Osteoblast (primary cell): ENCODE results near the gene CAPZA2. TPM values are rescaled to one million over a fixed set of nuclear protein-coding genes. Genes with fewer than 3 reads are reported as not detected.

Experiments used
- DNase-seq: peaks from one replicate; pipeline ENCODE4 v3.0.0; 2011; ENCODE audit warnings: low spot score, mixed read lengths; ENCODE audit not compliant: insufficient read length; ENCODE audit errors: missing footprints
- H2AFZ ChIP-seq: 2 replicates; pipeline ENCODE4 v1.6.0; 2011; ENCODE audit warnings: mild to moderate bottlenecking, low read length
- H3K27ac ChIP-seq: 2 replicates; pipeline ENCODE4 v1.5.1; 2011; ENCODE audit warnings: mild to moderate bottlenecking, low read depth, low read length, moderate library complexity
- H3K27me3 ChIP-seq: 2 replicates; pipeline ENCODE4 v1.6.0; 2012; ENCODE audit warnings: mild to moderate bottlenecking, control low read depth, inconsistent platforms, low read length, moderate library complexity; ENCODE audit not compliant: insufficient read depth
- H3K36me3 ChIP-seq: 2 replicates; pipeline ENCODE4 v1.5.1; 2011; ENCODE audit warnings: mild to moderate bottlenecking, low read length, control low read depth, moderate library complexity; ENCODE audit not compliant: insufficient read depth
- H3K4me1 ChIP-seq: 2 replicates; pipeline ENCODE4 v1.5.1; 2011; ENCODE audit warnings: mild to moderate bottlenecking, low read length, control low read depth, moderate library complexity; ENCODE audit not compliant: insufficient read depth
- H3K4me2 ChIP-seq: 2 replicates; pipeline ENCODE4 v1.6.0; 2011; ENCODE audit warnings: mild to moderate bottlenecking, low read length; ENCODE audit not compliant: insufficient read depth
- H3K4me3 ChIP-seq: fragments of 200-600 bp; sonication (generic); 3 replicates; pipeline ENCODE4 v1.5.1; 2012; ENCODE audit warnings: mild to moderate bottlenecking, low read length, inconsistent platforms; ENCODE audit not compliant: insufficient read depth
- H3K79me2 ChIP-seq: 2 replicates; pipeline ENCODE4 v1.6.0; 2012; ENCODE audit warnings: mild to moderate bottlenecking, low read length, control low read depth, inconsistent platforms; ENCODE audit not compliant: insufficient read depth
- H3K9me3 ChIP-seq: 2 replicates; pipeline ENCODE4 v1.5.1; 2011; ENCODE audit warnings: low read depth, low read length, control low read depth
- H4K20me1 ChIP-seq: 2 replicates; pipeline ENCODE4 v1.6.0; 2012; ENCODE audit warnings: mild to moderate bottlenecking, low read length, control low read depth; ENCODE audit not compliant: insufficient read depth
- total RNA-seq: library from RNA; depleted of rRNA; stranded (reverse); fragments of >200 nt; gene quantifications from 2 replicates; pipeline ENCODE4 v1.2.3, GENCODE V29; 2012
- TF ChIP-seq, protein P1 (sequence below): IDR thresholded peaks from 2 replicates; pipeline ENCODE4 v1.5.1; 2011; ENCODE audit warnings: mild to moderate bottlenecking, low read depth, low read length, moderate library complexity; ENCODE audit errors: extremely low read depth

Gene CAPZA2
- total RNA-seq, 1 donor, result 173 TPM

DNA sequence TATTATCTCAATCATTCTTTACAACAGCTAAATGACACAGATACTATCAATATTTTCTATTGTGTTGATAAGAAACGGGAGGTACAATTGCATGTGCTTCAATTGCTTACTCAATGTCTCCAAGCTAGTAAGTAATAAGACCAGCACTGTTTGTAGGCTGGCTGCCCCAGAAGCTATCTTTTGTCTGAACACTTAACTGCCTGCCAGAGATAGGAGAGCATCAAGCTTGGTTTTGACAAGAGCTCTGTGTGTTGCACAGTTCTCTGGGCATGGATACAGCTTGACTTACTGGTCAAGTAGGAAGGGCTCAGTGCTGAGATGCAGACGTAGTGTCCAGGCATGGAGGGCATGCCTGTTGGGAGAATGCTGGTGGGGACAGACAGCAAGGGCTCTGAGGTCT lies 26.3 kb upstream of the CAPZA2 start:
- DNase-seq, result no peak
- H3K4me3 ChIP-seq, result no peak overlapping the region
- H2AFZ ChIP-seq, result no peak overlapping the region
- no peaks in the 10 kb centered on the region for H3K4me1 ChIP-seq
- TF ChIP-seq, protein P1, sequence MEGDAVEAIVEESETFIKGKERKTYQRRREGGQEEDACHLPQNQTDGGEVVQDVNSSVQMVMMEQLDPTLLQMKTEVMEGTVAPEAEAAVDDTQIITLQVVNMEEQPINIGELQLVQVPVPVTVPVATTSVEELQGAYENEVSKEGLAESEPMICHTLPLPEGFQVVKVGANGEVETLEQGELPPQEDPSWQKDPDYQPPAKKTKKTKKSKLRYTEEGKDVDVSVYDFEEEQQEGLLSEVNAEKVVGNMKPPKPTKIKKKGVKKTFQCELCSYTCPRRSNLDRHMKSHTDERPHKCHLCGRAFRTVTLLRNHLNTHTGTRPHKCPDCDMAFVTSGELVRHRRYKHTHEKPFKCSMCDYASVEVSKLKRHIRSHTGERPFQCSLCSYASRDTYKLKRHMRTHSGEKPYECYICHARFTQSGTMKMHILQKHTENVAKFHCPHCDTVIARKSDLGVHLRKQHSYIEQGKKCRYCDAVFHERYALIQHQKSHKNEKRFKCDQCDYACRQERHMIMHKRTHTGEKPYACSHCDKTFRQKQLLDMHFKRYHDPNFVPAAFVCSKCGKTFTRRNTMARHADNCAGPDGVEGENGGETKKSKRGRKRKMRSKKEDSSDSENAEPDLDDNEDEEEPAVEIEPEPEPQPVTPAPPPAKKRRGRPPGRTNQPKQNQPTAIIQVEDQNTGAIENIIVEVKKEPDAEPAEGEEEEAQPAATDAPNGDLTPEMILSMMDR, result no peak
- H3K36me3 ChIP-seq, result no peaks in the 10 kb centered on the region
- no peaks in the 10 kb centered on the region for H4K20me1 ChIP-seq
- no peaks in the 10 kb centered on the region for H3K9me3 ChIP-seq
- no peak overlapping the region for H3K4me2 ChIP-seq
- no peak overlapping the region for H3K27ac ChIP-seq
- no peaks in the 10 kb centered on the region for H3K27me3 ChIP-seq
- no peaks in the 10 kb centered on the region for H3K79me2 ChIP-seq

DNA sequence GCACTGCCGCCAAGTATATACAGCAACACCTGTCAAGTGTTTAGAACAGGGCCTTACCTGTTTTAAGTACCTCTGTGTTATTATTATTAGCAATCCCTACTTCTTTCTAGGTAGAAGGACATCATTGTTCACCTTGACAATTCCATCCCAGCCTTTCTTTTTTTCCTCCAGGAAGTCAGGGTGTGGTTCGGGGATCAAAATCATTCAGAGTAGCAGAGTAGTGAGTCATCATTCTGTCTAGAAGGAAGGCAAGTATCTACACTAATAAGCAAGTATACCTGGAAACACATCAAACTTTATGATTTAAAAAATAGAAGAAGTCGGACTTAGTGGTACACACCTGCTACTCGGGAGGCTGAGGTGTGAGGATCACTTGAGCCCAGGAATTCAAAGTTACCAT lies 25.5 kb upstream of the CAPZA2 start:
- no peaks in the 10 kb centered on the region for H3K4me1 ChIP-seq
- no peak overlapping the region for H3K4me3 ChIP-seq
- no peak for DNase-seq
- H3K27ac ChIP-seq, result no peak overlapping the region
- H3K4me2 ChIP-seq, result no peak overlapping the region
- no peaks in the 10 kb centered on the region for H3K27me3 ChIP-seq
- no peak overlapping the region for H2AFZ ChIP-seq
- TF ChIP-seq, protein P1, result no peak
- no peaks in the 10 kb centered on the region for H3K9me3 ChIP-seq
- no peaks in the 10 kb centered on the region for H3K79me2 ChIP-seq
- no peaks in the 10 kb centered on the region for H4K20me1 ChIP-seq
- no peaks in the 10 kb centered on the region for H3K36me3 ChIP-seq

DNA sequence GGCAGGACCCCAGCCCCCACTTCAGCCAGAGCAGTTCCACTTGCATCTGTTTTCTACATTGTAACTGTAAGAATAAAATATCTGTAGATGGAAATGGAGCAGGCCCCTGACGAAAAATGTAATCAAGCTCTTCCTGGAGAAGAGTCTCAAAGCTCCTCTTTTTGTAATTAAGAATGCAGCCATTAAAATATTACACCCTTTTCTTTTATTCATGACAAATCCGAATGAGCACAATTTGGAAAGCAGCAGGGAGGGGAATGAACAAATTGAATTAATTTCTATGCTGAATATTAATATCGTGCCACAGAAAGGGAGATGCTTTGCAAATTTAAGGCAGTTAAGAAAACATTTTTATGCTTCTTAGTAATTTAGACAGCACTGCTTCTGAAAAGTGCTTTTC lies 24.8 kb upstream of the CAPZA2 start:
- Histone ChIP-seq H3K4me3 (no peak overlapping the region), H3K4me1 (no peaks in the 10 kb centered on the region), H3K79me2 (no peaks in the 10 kb centered on the region), H3K4me2 (no peak overlapping the region), H3K36me3 (no peaks in the 10 kb centered on the region), H2AFZ (no peak overlapping the region), H4K20me1 (no peaks in the 10 kb centered on the region), H3K27me3 (no peaks in the 10 kb centered on the region), H3K27ac (no peak overlapping the region), H3K9me3 (no peaks in the 10 kb centered on the region)
- TF ChIP-seq, protein P1, result no peak
- DNase-seq, result no peak

DNA sequence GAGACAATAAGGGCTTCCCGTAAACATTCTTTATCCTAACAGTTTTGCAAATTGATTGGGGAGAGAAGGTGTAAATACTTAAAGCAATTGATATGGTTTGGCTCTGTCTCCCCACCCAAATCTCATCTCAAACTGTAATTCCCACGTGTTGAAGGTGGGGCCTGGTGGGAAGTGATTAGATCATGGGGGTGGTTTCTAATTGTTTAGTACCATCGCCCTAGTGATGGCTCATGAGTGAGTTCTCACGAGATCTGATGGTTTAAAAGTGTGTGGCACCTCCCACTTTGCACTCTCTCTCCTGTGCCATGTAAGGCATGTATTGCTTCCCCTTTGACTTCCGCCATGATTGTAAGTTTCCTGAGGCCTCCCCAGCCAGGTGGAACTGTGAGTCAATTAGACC lies 22.1 kb upstream of the CAPZA2 start:
- H3K27me3 ChIP-seq, result no peaks in the 10 kb centered on the region
- no peak overlapping the region for H3K4me3 ChIP-seq
- H3K27ac ChIP-seq, result no peak overlapping the region
- H2AFZ ChIP-seq, result no peak overlapping the region
- H4K20me1 ChIP-seq, result no peaks in the 10 kb centered on the region
- no peak overlapping the region for H3K4me2 ChIP-seq
- H3K79me2 ChIP-seq, result no peaks in the 10 kb centered on the region
- H3K9me3 ChIP-seq, result no peaks in the 10 kb centered on the region
- peaks cover 6% of the 10 kb centered on the region for H3K4me1 ChIP-seq
- no peaks in the 10 kb centered on the region for H3K36me3 ChIP-seq
- no peak for DNase-seq
- TF ChIP-seq, protein P1, result no peak
